Measurements from ENCODE around the gene SVBP. TPM values are rescaled to one million over a fixed set of nuclear protein-coding genes. Genes with fewer than 3 reads are reported as not detected.
A peak's percentile ranks its signal among the peaks of the same experiment; 100 is the strongest.
"Not testable (repeated sequence)": the region's sequence is repeated elsewhere in the genome, so short reads cannot be mapped to it uniquely, and the experiment has no call there.

SVBP gene, protein sequence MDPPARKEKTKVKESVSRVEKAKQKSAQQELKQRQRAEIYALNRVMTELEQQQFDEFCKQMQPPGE
- total RNA-seq, result 68.0 TPM

DNA sequence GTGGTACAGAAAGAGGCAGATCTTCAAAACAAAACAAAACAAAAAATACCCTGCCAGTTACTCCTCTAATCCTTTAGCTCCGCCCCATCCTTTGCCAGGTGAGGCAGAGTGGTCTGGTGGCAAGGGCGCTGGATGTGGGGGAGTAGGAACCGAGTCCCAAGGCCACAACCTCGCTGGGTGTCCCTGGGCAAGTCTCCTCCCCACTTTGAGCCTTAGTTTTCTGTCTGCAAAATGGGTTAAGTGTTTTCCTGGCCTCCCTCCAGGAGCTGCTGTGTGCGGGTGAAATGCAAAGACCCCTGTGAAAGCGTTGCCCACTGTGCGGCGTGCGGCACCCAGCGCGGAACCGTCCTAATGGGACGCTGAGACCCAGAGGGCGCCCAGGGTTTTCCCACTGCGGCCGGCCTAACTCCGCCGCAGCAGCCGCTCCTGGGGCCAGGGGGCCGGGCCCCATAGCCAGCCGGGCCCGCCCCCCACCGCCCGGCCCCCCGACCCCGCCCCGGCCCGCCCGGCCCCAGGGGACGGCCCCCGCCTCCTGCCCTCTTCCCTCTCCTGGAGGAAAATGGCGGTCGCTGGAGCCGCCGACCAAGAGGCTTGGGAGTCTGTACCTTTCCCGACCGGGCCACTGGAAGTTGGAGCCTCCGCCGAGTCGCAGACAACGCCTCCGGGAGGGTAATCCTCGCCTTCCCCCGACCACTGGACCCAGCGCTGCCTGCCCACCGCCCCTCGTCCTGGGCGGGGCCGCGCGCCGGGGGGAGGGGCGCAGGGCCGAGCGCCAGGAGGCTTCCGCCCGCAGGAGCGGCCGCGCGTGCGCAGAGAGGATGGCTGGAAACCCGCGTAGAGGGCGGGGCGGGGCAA, at the start of gene SVBP, which contains the start of gene ERMAP:
Gene SVBP (minus strand): TSS at position 813 of the 855 bp plus-strand sequence. CDS start 853 bp downstream, outside the sequence.
Gene ERMAP (plus strand): TSS at position 538 of the 855 bp plus-strand sequence. CDS start 13,327 bp downstream, outside the sequence.
- peak; percentile 90 for DNase-seq

GRCh38 chr1:42866549-42866948, 49.4 kb upstream of the SVBP start:
- no peak for DNase-seq

DNA sequence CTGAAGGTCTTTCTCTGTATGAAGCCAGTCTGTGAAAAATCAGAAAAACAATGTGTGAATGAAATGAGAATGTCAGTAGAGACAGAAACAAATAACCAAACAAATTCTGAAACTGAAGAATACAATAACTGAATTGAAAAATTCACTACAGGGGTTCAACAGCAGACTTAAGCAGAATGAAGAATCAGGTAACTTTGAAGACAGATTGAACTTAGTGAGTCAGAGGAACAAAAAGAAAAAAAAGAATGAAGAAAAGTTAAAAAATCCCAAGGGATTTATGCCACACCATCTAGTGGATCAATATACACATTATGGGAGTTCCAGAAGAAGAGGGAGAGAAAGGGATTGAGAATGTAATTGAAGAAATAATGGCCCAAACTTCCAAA, 43.8 kb upstream of the SVBP start:
- no peak for DNase-seq

- no peak for DNase-seq
Observed at GRCh38 chr1:42860339-42861013, 43.3 kb upstream of the SVBP start.

- DNase-seq, result not testable (repeated sequence)
Observed at GRCh38 chr1:42859366-42859765, 42.2 kb upstream of the SVBP start.

- DNase-seq, result not testable (repeated sequence)
Observed at GRCh38 chr1:42856554-42856953, 39.4 kb upstream of the SVBP start.

GRCh38 chr1:42853116-42853884, 36.1 kb upstream of the SVBP start:
- DNase-seq, result no peak

DNA sequence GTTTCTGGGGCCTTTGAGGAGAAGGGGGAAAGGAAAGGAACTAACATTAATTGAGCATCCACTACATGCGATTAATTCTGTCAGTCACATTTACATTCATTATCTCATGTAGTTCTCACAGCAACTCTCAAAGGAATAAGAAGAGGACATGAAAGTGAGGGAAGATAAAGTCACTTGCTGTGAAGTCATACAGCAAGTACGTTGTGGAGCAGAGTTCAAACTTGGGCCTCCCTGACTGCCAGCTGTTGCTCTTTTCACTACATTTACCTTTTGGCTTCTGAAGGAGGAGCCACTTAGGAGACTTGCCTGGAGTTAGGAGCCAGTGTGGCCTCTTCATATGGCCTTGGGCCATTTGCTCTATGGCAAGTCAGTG, 35.4 kb upstream of the SVBP start:
- no peak for DNase-seq

DNA sequence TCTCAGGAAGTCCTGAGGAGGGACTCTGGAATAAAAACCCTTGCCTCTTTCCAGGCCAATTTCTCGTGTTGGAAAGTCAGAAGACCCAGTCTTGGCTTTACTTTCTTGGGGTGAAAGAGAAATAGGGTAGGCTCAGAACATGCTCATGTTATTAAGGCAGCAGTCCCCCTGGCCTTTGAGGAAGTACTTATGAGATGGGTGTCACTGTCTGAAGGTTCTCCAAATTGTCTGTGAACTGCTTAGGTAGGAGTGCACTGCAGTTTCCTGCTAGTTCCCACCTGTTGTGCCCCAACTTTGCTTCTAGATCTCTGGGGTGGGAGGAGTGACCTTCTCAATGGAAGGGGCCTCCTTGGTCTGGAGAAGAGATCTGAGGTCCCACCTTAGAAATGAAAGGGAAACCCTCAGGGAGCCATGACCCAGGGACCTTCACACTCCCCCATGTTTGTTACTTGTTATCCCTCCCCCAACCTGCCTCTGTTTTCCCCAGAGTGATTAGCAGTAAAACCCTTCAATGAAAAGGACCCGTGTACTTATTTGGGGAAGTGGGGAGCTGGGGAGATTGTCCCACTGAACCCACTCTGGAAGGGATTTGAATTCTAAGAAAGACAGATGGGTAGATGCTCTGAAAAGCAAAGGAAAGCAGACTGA, 34.9 kb upstream of the SVBP start:
- no peak for DNase-seq

GRCh38 chr1:42851420-42851819, 34.2 kb upstream of the SVBP start:
- DNase-seq, result no peak

DNA sequence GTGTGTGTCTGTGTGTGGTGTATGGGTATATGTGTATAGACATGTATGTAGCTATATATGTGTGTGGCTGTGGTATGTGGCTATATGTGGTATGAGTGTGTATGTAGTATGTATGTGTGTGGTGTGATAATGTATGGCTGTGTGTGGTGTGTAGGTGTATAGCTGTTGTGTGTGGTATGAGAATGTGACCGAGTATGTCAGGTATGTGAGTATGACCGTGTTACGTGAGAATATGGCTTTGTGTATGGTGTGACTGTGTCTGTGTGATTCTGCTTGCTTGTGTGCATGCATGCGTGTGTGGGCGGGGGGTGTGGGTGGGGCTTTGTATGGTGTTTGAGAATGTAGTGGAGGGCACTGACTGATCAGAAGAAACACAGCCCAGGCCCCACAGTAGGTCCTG, 32.7 kb upstream of the SVBP start:
- no peak for DNase-seq

DNA sequence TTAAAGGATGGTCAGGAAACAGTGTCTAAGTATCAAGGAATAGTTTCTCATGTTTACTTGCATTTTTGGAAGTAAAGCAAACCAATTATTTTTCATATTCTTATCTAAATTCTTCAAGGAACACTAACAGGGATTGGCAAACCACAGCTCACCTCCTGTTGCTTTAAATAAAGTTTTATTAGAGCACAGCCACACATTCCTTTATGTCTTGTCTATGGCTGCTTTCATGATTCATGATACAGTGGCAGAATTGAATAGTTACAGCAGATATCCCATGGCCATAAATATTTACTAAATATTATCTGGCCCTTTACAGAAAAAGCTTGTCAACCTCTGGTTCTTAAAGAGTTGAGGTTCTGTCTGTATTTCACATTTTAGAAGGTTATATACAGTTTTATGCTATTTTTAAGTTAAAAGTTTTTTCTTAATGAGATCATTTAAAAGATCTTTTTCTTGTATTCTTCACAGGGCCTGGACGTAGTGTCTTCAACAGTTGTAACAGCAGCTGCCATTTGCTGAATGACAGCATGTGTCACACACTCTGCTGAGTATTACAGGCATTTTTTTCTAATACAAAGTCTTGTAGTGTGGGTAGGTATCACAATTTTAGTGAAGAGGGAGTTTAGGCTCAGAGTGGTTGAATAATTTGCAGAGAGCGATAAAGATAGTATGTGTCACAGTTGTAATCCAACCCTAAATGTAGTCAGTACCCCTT, 31.8 kb upstream of the SVBP start:
- DNase-seq, result no peak

- DNase-seq, result no peak
Observed at GRCh38 chr1:42847721-42848460, 30.7 kb upstream of the SVBP start.

DNA sequence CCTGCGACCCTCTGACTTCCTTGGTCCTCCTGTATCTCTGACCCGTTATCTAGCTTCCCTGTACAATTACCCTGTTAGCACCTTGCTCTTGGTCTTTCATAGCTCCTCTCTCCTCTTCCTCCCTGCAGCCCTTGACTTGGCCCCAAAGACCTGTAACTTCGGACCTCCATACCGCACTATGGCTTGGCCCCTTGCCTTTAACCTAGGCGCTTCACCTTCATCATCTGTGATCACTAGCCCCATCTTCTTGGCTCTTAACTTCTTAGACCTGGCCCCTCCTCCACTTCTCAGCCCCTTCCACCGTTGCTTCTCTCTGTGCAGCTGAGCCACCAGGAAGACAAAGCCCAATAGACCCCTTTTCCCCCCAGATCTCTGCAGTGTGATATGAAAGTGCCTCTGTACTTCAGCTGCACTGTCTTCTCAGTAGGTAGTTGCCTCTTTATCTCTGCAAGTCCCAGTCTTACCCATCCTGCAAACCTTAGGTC, 30.0 kb upstream of the SVBP start:
- DNase-seq, result no peak

DNA sequence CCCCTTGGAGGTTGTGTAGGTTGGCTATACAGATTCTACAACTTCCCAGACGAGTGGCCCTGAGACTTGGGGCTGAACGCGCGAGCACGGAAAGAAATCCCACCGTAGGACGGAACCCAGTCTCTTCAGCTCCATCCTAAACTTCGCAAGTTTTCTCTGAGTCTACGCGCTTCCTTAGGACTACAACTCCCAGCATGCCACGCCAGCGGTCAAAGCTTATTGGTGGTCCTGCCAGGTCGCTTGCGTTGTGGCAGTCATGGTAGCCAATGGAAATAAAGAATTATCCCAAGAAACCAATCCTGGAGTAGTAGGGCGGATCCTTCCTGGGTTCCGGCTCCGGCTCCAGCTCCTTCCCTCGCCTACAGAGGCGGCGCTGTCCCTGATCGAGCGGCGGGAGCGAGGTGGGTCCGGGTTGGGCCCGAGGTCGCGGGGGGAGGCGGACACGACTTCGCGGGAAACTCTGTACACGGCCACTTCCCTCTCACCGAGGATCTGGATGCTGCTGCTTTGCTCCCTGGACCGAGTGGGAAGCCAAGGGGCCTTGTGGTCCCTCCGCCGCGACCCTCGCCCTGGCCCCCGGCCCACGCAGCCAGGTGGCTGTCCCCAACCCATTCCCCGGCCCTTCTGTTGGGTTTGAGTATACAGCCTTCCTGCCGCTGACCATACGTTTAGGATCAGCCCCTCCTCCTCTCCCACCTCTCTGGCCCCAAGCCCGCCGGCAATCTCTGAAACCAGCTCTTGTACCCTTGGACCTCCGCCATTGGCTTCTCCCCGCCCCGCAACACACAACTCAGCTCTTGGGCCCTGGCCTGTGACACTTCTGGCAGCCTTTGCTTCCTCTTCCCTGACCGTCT, 29.3 kb upstream of the SVBP start, which contains the start of gene ZNF691:
Gene ZNF691 (plus strand): TSS at position 357 of the 854 bp plus-strand sequence. CDS start 3,046 bp downstream, outside the sequence.
- peak; percentile 90 for DNase-seq

DNA sequence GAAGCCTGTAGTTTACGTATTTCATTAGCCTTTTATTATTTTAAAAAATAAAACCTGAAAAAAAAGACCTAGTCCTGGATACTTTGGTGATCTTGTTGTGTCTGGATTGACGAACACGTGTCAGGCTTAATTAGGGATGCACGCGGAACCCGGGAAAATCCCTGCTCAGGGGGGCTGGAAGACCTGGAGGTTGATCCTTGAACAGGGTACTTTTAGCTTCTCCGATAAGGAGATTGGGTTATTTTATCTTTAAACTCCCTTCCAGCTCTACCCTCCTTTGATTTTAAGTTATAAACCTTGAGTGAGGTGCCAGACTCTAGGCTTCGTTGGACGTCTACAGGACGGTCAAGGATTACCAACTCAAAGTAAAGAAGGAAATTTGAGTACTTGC, 28.7 kb upstream of the SVBP start:
- DNase-seq, result no peak

DNA sequence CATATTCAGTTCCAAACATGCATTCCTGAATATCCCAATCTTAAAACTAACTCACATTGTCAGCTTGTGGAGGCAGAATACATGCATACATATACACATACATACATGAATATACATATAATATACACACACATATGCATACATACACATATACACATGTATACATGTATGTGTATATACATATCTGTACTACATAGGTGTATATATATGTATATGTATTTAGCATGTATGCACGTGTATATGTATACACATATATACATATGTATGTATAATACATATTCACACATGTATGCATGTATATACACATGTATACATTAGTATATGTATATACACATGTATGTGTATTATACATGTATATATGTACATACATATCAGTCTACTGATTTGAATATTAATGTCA, 28.0 kb upstream of the SVBP start:
- DNase-seq, result no peak

DNA sequence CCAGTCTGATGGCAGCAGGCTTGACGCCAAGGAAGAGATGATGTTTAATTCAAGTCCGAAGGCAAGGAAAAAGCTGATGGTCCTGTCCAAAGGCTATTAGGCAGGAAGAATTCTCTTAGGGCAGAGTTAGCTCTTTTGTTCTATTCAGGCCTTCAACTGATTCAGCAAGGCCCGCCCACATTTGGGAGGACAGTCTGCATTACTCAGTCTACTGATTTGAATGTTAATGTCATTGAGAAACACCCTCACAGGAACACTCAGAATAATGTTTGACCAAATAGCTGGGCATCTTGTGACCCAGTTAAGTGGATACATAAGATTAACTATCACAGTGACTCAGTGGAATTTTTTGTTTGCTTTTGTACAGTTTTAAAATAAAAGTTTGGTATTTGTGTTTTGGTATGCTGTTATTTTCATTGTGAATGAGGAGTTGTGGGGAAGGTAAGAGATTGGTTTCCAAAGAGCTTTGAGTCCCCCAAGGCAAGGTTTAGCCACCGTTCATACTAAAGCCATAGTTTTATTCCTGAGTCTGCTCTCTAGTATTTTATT, 27.5 kb upstream of the SVBP start:
- no peak for DNase-seq

Measured in occipital lobe (tissue), 2 donors.